GM12872 (cell line): Measurements from ENCODE around the gene DYNC1I1.

Experiments used
- TF ChIP-seq, protein P1 (sequence below): IDR thresholded peaks from 3 replicates; pipeline ENCODE4 v1.5.1; 2011; ENCODE audit warnings: low read depth, mild to moderate bottlenecking, low read length, moderate library complexity; ENCODE audit not compliant: insufficient read depth

DYNC1I1 gene

DNA sequence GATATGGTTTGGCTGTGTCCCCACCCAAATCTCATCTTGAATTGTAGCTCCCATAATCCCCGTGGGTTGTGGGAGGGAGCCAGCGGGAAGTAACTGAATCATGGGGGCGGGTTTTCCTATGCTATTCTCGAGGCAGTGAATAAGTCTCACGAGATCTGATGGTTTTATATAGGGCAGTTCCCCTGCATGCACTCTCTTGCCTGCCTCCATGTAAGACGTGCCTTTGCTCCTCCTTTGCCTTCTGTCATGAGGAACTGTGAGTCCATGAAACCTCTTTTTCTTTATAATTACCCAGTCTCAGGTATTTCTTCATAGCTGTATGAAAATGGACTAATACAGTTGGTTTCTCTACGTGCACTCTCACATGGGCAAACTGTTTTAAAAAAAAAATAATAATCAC lies 341.8 kb downstream of the DYNC1I1 start:
- TF ChIP-seq, protein P1, sequence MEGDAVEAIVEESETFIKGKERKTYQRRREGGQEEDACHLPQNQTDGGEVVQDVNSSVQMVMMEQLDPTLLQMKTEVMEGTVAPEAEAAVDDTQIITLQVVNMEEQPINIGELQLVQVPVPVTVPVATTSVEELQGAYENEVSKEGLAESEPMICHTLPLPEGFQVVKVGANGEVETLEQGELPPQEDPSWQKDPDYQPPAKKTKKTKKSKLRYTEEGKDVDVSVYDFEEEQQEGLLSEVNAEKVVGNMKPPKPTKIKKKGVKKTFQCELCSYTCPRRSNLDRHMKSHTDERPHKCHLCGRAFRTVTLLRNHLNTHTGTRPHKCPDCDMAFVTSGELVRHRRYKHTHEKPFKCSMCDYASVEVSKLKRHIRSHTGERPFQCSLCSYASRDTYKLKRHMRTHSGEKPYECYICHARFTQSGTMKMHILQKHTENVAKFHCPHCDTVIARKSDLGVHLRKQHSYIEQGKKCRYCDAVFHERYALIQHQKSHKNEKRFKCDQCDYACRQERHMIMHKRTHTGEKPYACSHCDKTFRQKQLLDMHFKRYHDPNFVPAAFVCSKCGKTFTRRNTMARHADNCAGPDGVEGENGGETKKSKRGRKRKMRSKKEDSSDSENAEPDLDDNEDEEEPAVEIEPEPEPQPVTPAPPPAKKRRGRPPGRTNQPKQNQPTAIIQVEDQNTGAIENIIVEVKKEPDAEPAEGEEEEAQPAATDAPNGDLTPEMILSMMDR, result no peak

DNA sequence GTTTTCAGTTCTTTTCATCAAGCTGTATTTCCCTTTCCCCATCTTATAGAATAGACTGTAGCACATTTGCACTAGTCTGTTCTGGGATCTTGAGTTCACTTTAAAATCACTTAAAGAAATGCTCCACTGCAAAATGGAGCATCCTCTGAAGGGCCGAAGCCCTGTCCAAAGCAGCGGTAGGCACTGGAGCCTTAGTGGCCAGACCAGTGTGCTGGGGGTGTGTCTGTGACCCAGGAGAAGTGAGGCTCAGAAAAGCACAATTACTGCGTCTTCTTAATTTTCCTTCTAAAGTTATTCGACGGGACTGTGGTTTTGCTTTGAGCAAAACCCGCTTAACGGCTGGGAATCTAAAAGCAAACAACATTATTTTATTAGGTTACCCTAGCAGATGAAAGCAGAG lies 343.8 kb downstream of the DYNC1I1 start:
- TF ChIP-seq, protein P1, result no peak

DNA sequence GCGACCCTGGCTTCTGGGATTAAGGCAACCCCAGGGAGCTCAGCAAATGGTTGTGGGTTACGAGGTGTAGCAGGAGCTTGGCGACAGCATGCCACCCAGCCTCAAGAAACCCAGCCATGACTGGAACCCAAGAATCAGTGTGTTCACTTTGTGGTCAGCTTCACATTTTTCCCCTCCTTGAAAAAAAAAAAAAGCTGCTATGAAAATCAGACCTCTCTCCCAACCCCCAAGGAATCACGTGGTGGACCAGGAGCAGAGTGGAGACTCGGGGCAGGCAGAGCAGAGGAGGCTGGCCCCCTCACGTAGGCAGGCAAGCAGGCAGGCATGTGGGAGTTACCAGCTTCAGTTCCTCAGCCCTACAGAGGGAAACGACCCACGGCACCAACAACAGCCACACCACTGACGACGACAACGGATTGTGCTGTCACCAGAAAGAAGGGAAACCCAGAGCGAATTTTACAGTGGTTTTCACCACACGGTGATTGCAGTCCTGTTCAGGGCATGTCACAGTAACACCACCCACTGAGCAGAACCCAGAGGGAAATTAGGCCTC lies 346.2 kb downstream of the DYNC1I1 start:
- TF ChIP-seq, protein P1, result no peak

DNA sequence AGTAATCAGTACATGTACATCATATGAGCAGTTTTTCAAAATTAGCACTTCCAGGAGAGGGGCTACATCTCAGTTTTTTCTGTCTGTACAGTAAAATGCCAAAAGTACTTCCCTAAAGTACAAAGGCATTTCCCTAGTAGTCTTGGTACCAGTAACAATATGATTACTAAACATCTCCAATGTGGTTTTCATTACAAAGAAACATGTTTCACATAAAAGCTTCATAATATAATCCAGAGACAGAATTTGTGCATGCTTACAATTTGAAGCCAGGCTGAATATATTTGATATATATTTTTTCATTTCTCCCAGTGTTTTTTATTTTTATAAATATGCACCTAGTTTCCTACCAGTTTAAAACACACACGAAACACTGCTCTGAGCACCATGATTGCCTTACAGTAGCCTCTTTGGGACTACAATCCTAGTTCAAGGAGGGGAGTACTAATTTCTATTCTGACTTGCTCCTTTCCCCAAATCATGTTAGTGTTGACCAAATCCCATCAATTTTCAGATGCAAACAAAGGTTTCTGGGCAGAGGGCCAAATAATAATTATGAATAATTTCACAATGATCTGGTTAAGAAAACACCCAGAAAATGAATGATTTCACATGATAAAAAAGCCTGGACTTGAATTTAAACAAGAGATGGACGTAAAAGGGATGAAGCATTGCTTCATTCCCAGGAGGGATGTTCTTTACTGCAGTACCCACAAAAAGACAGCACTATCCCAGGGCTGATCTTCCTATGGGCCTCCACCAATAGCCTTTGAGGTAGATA lies 348.3 kb downstream of the DYNC1I1 start:
- TF ChIP-seq, protein P1, result no peak

DNA sequence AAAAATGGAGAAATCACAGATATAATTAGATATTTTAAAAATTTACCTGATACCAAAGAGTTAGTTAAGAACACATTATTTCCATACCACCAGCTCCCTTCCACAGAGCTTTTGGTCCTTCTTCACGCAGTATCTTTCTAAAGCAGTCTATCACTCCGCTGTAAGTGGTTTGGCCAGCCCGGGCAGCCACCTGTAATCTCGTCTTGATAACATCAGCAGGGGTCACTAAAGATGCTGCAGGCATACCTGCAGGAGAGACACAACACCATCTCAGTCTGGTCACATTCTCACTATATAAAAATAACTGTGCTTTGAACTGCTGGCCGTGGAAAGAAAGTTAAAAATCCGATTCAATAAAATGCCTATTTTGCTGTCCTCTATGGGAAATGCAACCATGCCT lies 349.4 kb downstream of the DYNC1I1 start:
- TF ChIP-seq, protein P1, result no peak

DNA sequence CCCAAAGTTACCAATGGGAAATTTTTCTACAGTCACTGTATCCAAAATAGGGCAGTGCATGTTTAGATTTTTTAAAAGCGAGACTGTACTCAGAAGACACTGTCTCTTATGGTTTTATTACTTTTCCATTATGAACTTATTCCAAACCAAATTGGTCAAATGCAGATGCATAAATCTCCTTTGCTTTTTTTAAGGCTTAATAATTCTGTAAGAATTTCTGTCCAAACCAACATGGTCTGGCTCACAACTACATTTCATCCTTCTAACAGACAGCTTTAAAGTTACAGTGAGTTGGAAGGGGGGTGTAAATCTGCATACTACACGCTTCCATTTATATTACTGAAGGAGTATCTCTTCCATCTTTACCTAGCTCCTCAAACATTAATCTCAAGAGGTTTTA lies 350.4 kb downstream of the DYNC1I1 start:
- TF ChIP-seq, protein P1, result no peak

DNA sequence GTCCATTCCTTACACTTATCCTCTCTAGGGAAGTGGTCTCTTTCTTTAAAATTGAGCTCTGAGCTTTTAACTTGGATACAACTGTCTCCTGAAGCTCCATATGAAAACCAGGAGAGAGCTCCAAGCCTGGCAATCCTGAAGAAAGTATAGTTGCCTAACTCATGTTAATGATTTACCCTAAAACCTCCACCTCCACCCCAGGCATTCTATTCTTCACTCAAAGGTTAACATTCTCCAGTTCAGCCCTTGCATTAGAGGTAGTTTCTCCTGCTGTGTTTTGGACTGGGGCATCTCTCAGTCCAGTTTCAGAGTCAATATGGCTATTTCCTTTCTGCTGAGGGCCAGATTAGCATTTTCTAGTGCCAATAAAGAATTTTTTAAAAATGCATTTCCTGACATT lies 354.0 kb downstream of the DYNC1I1 start:
- TF ChIP-seq, protein P1, result no peak
